HG03378 (cell line): ENCODE results near the gene PRKAG1.

ENCODE experiments used
- ATAC-seq: cut with Tn5 transposase; IDR thresholded peaks from one replicate; pipeline ENCODE4 v1.9.1; 2021; ENCODE audit warnings: mild to moderate bottlenecking, moderate library complexity; ENCODE audit not compliant: unreplicated experiment

PRKAG1 gene

GRCh38 chr12:49014547-49014946 is 4.0 kb downstream of the PRKAG1 start:
- ATAC-seq, result no peak

GRCh38 chr12:49013428-49013827 is 5.1 kb downstream of the PRKAG1 start:
- no peak for ATAC-seq

GRCh38 chr12:49012739-49013138 is 5.8 kb downstream of the PRKAG1 start:
- ATAC-seq, result no peak

- no peak for ATAC-seq
These were observed 8.4 kb downstream of the PRKAG1 start for GRCh38 chr12:49010092-49010668.

- no peak for ATAC-seq
These were observed 9.6 kb downstream of the PRKAG1 start for GRCh38 chr12:49008943-49009342.

- ATAC-seq, result no peak
These were observed 18.2 kb downstream of the PRKAG1 start for GRCh38 chr12:49000346-49000745.

GRCh38 chr12:48999371-49000131 is 19.0 kb downstream of the PRKAG1 start, which contains the start of gene DDN:
DDN (minus strand) TSS chr12:48999375; CDS start chr12:48999287, 88 bp downstream.
- ATAC-seq, result no peak

GRCh38 chr12:48998497-48999353 is 19.9 kb downstream of the PRKAG1 start:
- no peak for ATAC-seq

- ATAC-seq, result no peak
These were observed 20.7 kb downstream of the PRKAG1 start for GRCh38 chr12:48997719-48998496.

GRCh38 chr12:48996794-48997718 is 21.5 kb downstream of the PRKAG1 start:
- no peak for ATAC-seq

GRCh38 chr12:48995086-48995879 is 23.3 kb downstream of the PRKAG1 start:
- ATAC-seq, result no peak

- ATAC-seq, result no peak
These were observed 24.1 kb downstream of the PRKAG1 start for GRCh38 chr12:48994224-48995085.

- no peak for ATAC-seq
These were observed 24.8 kb downstream of the PRKAG1 start for GRCh38 chr12:48993787-48994186.

GRCh38 chr12:48991247-48992050 is 27.1 kb downstream of the PRKAG1 start:
- ATAC-seq, result no peak

- ATAC-seq, result no peak
These were observed 28.0 kb downstream of the PRKAG1 start for GRCh38 chr12:48990552-48990951.

- no peak for ATAC-seq
These were observed 30.4 kb downstream of the PRKAG1 start for GRCh38 chr12:48988030-48988649.
